GM10266 (cell line): ENCODE data around the gene OR6N2.

Experiments
- DNase-seq: peaks from one replicate; pipeline ENCODE4 v3.0.0; 2012; ENCODE audit errors: extremely low spot score
- CTCF ChIP-seq: IDR thresholded peaks from 2 replicates; pipeline ENCODE4 v1.5.1; 2012; ENCODE audit warnings: mild to moderate bottlenecking, low read depth; ENCODE audit not compliant: control insufficient read depth, insufficient read depth; ENCODE audit errors: missing control alignments

The OR6N2 gene

GRCh38 chr1:158724442-158724841 lies 56.6 kb downstream of the OR6N2 start:
- DNase-seq = no peak
- no peak for TF ChIP-seq CTCF
